HG02642 (cell line): ENCODE data around the gene HS6ST1.
A peak's percentile ranks its signal among the peaks of the same experiment; 100 is the strongest.

ENCODE experiments used
- ATAC-seq: cut with Tn5 transposase; IDR thresholded peaks from one replicate; pipeline ENCODE4 v1.9.1; 2021; ENCODE audit warnings: mild to moderate bottlenecking; ENCODE audit not compliant: unreplicated experiment, poor library complexity

Gene HS6ST1

GRCh38 chr2:128311755-128312341 is 6.8 kb downstream of the HS6ST1 start:
- no peak for ATAC-seq

- no peak for ATAC-seq
Observed at GRCh38 chr2:128311216-128311754, 7.4 kb downstream of the HS6ST1 start.

GRCh38 chr2:128310761-128311160 is 7.9 kb downstream of the HS6ST1 start:
- ATAC-seq = no peak

- no peak for ATAC-seq
Observed at GRCh38 chr2:128310094-128310716, 8.5 kb downstream of the HS6ST1 start.

DNA sequence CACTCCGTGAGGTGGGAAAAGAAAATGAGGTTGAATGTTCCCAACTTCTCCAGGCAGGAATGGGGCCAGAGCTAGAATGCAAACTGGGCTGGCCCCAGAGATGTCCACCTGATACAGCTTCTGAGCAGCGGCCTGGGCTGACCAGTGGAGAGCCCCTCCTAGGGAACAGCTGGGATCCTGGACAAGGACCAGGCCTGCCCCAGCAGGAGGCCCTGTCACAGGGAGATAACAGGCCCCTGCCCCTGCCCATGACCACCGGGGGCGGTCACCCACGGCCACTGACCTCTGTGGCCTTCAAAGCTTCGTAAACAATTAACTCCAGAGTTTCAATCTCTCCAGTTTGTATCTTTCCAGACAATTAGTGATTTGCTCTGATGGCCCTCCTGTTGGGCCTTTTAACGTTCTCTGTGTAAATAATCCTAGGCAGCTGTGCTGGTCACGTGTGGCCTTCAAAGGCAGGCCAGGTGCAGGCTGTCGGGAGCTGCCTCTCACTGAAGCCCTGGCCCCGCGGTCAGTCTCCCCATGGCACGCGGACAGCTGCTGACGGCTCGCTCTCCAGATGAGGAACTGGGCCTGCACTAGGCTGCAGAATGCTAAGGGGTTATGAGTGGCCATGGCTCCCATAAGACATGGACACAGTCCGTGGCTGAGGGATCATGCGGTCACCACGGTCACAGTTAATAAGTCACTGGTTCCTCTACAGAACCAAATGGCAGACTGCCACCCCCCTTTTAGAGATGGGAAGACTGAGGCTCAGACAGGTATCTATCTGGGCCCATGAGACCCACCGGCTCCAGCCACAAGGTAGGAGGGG is 9.2 kb downstream of the HS6ST1 start:
- ATAC-seq = no peak

- ATAC-seq = no peak
Observed at GRCh38 chr2:128308889-128309279, 9.8 kb downstream of the HS6ST1 start.

- no peak for ATAC-seq
Observed at GRCh38 chr2:128308284-128308731, 10.4 kb downstream of the HS6ST1 start.

DNA sequence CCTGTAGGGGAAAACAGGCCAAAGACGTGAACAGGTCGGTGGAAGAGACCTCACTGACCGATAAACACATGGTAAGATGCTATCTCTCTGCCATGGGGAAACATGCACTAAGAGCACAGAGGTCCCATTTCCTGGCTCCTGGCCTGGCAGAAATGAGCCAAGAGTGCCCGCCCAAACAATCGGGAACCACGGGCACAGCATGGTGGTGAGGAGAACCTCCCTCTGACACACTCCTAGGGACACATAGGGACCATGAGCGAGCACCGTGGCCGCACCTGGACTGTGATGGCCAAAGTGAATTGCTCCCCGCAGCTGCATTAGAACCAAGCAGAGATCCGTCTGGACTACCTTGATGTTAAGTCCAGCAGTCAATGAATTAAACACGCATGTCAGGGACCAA is 11.1 kb downstream of the HS6ST1 start:
- ATAC-seq = no peak

DNA sequence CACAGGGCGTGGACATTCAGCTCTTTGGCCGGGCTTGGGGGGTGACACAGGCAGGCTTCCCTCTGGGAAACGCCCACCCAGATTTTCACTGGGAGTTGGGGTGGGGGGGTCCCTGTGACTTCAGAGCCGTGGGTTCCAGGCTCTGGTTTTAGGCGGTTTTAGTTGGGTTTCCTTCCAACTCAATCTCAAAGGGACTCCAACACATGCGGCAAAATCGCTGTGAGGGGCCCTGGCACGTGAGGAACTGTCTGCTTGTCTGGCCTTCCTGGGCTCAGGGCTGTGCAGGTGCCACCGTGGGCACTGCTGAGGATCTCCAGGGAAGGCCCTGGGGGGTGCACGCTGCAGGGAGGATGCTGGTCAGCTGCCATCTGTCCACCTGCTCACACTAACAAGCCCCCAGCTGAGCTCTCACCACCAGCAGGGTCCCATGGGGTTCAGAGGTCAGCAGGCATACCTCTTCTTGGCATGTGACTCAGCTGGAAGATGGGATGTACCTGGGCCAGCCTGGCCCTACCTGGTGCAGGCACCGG is 11.7 kb downstream of the HS6ST1 start:
- ATAC-seq = no peak

DNA sequence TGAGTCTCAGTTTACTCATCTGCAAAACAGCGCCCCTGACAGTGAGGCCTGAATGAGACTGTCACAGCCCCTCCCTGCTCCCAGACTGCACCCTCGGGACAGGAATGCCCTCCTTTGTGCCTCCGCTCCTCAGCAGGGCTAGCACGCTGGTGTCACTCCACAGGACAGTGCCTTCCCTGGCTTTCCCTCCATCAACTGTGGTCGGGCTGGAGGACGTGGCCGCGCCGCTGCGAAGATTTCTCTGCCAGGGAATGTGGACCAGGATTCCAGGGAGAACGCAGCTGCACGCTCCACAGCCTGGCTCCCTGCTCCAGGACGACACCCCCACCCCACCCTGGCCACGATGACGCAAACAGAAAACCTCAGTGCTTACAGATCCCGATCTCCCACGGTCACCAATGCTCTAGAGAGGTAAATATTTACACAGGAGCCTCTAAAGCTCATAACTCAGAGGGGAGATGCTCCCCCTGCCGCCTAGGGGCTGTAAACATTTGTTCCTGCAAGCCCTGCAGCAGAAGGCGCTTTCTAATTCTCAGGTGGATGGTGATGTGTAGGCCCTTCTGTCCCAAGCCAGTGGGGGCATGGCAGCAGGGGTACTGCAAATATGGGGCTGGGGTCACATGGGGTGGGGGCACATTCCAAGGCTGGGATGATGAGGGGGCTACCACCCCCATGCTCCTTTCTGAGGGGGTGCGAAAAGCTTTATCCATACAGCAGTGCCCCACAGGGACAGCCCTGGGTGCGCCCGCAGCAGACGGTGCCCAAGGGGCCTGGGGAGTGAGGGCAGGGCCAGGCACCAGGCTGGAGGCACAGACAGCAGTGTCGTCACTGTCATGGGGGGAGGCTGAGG is 12.4 kb downstream of the HS6ST1 start:
- no peak for ATAC-seq

DNA sequence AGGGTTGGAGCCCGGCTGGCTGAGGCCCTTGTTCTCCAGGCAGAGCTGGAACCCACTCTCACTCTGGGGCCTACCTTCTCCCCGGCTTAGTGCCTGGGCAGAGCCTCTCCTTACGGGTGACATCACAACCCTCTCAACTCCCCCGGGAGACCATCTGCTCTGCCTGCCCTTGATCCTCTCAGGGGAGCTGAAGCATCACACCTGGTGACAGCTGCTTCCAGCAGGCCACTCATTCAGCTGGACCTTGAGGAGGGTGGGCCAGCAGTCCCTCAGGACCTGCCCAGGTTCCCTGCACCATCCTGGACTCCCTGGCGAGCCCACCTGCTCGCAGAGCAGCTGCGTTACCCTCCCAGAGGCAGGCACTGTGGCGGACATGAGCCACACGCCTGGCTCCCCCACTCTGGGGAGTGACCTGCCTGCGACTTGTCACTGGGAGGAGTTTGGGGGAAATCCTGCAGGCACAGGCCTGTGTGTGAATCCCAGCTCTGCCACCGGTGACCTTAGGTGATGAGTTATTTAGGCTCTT is 13.1 kb downstream of the HS6ST1 start:
- ATAC-seq = peak; percentile 65

DNA sequence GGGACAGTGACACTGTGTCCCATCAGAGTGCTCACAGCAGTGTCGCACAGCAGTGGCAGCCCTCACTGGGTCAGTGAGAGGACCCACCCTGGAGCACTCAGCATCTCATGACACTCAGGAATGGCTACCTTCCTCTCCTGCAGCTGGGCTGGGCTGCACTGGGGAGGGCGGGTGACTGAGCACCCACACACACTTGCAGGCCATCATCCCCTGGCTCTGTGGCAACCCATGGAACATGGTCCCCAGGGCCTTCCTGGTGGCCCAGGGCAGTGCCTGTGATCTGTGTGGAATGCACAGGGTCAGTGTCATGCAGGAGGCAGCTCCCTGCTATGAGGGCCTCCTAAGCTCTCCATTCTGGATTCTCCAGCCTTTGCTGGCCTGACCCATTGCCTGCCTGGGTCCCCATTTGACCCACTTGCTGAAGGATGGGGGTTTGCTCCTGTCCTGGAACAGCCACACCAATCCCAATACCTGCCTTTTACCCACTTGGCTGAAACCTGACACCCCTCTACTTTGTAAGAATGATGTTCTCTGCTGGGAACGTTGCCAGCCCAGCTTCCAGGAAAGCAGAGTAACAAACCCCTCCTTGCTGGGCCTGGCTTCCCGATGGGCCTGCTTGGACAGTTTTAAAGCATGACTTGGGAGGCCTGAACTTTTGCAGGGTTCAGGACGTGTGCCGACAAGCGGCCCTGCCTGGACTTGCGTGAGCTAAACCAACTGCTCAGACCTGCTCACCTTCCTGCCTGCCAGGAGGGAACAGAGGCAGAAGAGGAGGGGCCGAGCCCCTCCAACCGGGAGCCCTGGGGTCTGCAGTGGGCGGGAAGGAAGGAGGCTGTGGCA is 13.7 kb downstream of the HS6ST1 start:
- ATAC-seq = no peak

DNA sequence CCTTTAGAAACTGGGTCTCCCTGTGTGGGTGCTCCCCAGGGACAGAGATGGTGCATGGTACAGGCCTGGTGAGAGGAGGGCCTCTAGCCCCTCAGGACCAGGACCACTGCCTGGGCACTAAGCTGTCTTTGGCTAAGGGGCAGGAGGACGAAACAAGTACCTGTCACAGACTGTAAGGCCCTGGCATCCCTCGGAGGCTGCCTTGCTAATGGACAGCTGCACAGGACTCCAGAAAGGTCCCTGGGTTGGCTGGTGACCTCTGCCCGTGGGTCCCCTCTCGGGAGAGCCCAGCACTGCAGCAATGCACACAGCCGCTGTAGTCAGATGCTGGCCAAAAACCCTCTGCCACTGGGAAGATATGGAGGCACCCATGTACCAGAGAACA is 14.3 kb downstream of the HS6ST1 start:
- ATAC-seq = no peak

GRCh38 chr2:128303911-128304310 is 14.8 kb downstream of the HS6ST1 start:
- ATAC-seq = no peak

DNA sequence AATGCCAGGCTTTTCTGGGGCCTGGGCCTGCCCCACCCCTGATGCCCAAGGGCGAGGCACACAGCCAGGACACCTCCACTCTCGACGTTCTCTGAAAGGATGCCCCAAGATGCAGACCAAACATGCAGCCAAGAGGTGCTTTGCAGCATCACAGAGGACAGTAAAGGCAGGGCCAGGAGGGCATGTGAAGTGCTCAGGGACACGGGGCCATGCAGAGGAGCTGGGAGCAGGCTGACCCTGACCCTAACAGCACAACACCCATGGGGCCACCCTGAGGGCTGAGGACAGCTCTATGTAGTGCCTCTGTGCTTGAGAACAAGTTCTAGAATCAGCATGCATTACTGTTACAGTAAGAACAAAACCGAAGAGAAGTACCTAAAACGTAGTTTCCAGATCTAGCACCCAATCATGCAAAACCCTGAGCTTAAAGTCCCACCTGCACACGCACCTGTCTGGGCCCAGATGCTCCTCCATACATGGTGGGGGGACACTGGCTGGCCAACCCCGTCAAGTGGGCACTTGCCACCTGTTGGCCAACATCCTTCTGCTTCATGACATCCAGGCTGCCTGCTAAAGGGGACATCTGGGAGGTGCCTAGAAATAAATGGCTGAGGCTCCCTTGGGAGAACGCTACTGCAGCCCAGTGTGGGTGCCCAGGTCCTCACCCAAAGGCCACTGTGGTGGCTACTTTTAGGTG is 15.4 kb downstream of the HS6ST1 start:
- no peak for ATAC-seq

GRCh38 chr2:128302744-128303067 is 16.0 kb downstream of the HS6ST1 start:
- no peak for ATAC-seq

DNA sequence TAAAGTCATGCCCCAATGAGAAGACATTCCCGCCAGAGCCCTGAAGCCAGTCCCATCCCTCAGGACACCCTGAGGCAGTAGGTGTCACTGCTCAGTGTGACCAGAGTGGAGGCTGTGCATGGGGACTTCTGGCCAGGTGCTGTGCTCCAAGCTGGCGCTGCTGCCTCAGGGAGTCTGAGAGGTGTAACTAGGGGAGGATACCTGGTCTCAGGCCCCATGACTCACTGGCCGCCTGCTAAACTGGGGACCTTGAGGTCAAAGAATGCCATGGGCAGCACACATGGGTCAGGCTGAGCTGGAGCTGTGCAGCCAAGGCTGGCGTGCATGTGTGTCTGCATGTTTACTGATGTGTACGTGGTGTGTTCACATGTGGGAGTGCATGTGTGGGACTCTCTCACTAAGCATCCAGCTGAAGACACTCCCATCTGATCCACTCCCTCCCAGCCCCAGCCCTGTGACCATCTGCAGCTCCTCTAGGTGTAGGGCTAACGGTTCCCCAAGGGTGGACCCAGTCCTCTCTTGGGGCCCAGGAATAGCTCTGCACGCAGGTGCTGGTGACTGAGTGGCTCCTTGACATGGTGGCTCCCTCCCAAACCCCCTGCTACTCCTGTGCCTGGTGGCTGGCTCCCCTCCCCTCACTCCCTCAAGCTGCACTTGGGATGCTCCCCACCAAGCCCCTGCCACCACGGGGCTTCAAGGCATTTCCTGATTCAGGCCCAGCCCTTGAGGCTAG is 16.5 kb downstream of the HS6ST1 start:
- ATAC-seq = no peak

- no peak for ATAC-seq
Observed at GRCh38 chr2:128301501-128301966, 17.1 kb downstream of the HS6ST1 start.
